CMK (cell line): Measurements from ENCODE around the gene SGO2.
"Not testable (repeated sequence)": the region's sequence is repeated elsewhere in the genome, so short reads cannot be mapped to it uniquely, and the experiment has no call there.

Experiments
- DNase-seq: peaks from one replicate; pipeline ENCODE4 v3.0.0-alpha.2; 2010; ENCODE audit warnings: low read depth

SGO2 gene

DNA sequence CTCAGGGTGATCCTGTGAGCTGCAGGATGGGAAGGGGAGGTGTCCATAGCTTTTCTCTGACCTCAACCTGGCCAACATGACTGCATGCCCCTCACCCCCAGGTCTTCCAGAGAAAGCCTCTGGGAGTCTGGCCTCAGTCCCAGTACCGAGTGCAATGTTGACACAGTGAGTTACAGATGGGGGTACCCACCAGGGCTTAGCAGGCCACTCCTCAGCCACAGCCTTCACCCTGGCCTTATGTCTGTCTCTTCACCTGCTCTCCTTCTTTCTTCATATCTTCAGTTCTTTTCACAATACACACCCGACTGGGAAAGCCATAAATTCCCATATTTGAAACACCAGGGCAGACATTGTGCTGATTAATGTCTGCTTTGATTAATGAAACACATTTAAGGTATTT is 93.3 kb downstream of the SGO2 start:
- DNase-seq, result no peak

DNA sequence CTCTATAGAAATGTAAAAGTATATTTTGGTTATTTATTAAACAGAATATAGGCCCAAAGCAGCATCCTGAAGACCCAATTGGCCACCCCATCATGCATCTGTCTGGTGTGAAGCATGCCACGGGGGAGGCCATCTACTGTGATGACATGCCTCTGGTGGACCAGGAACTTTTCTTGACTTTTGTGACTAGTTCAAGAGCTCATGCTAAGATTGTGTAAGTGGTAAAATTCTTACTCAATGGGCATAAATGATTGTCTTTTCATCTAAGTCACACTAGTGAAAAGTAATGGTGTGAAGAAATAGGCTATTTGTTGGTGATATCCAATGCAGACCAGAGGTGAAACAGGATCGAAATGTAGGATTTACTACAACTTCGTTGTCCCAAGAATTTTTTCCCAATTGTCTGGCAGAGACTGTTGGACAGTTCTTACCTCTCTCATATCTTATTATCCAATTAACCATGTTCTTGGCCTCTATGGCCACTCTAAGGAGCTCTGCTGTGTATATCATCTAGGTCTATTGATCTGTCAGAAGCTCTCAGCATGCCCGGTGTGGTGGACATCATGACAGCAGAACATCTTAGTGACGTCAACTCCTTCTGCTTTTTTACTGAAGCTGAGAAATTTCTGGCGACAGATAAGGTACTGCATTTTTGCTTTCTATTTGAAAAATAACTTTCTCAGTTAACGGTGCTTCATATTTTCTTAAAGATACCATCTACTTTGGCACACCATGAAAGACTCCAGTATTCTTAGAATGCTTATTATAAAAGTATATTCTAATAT is 94.8 kb downstream of the SGO2 start:
- DNase-seq, result no peak

GRCh38 chr2:200622106-200622505 is 96.1 kb downstream of the SGO2 start:
- no peak for DNase-seq

GRCh38 chr2:200624026-200624425 is 98.0 kb downstream of the SGO2 start:
- no peak for DNase-seq

DNA sequence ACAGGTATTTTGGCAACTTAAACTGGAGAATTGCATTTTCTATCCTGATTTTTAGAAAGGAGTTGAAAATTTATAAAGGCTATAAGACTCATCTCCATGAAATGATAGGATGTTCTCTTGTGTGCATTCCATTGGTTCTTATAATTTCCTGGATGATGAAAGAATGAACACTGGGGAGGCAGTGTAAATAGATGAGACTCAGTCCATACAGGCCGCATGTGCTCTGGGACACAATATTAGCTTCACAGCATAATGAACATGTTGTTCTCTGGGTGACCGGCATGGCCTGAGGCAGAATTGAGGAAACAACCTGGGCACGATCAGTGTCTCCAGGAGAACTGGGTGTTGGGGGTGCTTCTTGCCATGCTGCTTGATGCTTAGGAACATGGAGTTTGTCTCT is 98.7 kb downstream of the SGO2 start:
- DNase-seq, result no peak

DNA sequence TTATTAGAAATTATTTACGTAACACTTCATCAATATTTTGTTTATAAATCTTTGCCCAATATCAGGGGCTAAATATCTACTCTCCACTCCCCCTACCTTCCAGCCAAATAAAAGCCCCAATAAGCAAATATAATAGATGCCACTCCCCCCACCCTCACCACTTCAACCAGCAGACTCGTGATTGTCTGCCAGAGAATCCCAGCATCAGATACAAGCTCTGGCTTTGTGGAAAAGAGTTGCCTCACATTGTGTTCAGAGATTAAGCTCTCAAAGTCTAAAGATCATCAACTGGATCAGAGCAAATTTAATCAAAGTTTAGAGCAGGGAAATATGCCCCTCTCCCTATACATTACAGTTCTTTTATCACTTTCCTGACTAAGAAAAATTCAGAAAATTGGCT is 99.3 kb downstream of the SGO2 start:
- DNase-seq, result no peak

- no peak for DNase-seq
These were observed 100.0 kb downstream of the SGO2 start for GRCh38 chr2:200625958-200626363.

DNA sequence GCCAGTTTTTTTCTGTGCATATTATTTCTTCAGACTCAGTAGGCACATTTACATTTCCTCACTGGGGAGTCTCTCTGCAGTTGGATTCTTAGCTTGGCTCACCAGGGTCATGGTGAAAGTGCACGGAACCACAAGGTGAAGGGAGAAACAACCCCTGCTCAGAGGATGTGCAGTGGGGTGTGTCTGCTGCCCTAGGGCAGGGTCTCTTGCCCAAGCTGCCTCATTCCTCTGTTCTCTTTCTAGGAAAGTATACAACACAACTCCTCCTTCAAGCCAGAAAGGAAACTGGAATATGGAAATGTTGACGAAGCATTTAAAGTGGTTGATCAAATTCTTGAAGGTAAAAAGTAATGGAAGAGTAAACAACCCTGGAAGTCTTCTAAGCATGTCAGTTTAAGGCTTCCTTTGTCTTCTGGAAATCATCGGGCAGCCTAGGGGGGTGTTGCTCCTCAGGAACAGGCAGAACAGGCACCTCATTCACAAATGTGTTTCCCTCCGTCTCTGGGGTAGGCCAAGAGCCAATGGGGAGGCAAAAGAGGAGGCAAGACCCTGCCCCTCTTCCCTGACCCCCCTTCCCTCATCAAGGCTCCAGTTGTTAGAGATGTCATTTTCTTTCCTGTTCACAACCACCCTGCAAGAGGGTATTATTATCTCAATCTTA is 101.2 kb downstream of the SGO2 start:
- no peak for DNase-seq

- DNase-seq, result not testable (repeated sequence)
These were observed 102.5 kb downstream of the SGO2 start for GRCh38 chr2:200628461-200628860.

GRCh38 chr2:200631287-200631686 is 105.3 kb downstream of the SGO2 start:
- DNase-seq, result no peak
